Measurements from ENCODE around the gene ZBTB21.

DNA sequence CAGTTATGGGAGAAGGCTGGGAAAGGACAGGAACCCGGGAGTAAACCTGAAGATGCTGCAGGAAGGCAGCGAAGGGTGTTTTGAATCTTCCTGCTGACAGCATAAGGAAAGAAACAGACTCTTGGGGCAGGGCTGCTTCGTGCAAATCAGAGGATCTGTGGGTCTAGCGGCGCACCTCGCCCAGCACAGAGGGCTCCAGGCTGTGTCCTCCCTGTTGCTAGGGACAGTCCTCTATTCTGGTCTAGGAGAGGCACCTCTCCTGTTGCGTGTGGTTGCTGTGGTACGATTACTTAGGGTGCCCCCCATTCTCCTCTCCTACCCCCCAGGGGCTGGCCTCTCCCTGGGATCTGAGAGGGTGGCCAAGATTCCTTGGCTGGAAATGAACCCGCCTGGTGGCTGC is 67.7 kb downstream of the ZBTB21 start:
- TF ChIP-seq, protein P1, sequence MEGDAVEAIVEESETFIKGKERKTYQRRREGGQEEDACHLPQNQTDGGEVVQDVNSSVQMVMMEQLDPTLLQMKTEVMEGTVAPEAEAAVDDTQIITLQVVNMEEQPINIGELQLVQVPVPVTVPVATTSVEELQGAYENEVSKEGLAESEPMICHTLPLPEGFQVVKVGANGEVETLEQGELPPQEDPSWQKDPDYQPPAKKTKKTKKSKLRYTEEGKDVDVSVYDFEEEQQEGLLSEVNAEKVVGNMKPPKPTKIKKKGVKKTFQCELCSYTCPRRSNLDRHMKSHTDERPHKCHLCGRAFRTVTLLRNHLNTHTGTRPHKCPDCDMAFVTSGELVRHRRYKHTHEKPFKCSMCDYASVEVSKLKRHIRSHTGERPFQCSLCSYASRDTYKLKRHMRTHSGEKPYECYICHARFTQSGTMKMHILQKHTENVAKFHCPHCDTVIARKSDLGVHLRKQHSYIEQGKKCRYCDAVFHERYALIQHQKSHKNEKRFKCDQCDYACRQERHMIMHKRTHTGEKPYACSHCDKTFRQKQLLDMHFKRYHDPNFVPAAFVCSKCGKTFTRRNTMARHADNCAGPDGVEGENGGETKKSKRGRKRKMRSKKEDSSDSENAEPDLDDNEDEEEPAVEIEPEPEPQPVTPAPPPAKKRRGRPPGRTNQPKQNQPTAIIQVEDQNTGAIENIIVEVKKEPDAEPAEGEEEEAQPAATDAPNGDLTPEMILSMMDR (IDR thresholded peaks at IDR 0.05), result no peak
- no peak for TF ChIP-seq POLR2AphosphoS5 (IDR thresholded peaks at IDR 0.05)
